HCT116 (cell line): ENCODE results near the gene TGFBI. TPM values are rescaled to one million over a fixed set of nuclear protein-coding genes. Genes with fewer than 3 reads are reported as not detected.

Source experiments
- ATAC-seq: fragments of 200-7000 bp; cut with Tn5 transposase; 2 replicates; pipeline ENCODE4 v1.9.1; 2020; ENCODE audit warnings: mild to moderate bottlenecking, moderate library complexity
- BruUV-seq: library from RNA; stranded (reverse); fragments of 400-500 nt; replicated peaks from 2 replicates; lab custom pipeline; 2021; lab: Mats Ljungman, UMichigan
- CTCF ChIA-PET: fragments of 300-600 bp; sonication (Branson Sonifier 250); formaldehyde crosslinking; loops from one replicate; lab custom pipeline; 2021; ENCODE audit warnings: antibody characterized with exemption; lab: Charles Lee
- POLR2A ChIA-PET: fragments of 300-600, 350-600 bp; sonication (Branson Sonifier 250); formaldehyde crosslinking; loops from one replicate; lab custom pipeline; 2021; ENCODE audit warnings: antibody characterized with exemption; lab: Charles Lee
- RAD21 ChIA-PET, 2 experiments: fragments of 300-600 bp; sonication (Branson Sonifier 250); formaldehyde crosslinking; loops; one replicate each; lab custom pipeline; 2023; ENCODE audit warnings: low total read pairs in 2 of 2; ENCODE audit not compliant: uncharacterized antibody in 2 of 2, unreplicated experiment in 2 of 2, low non-redundant PET in 1 of 2; lab: Charles Lee
- DNase-seq: peaks from one replicate; pipeline ENCODE4 v3.0.0-alpha.2; 2010; ENCODE audit warnings: low read depth, low spot score
- H2AFZ ChIP-seq: fragments of 200-600 bp; shearing (Covaris generic), sonication (generic); 2 replicates; pipeline ENCODE4 v1.6.1; 2017; ENCODE audit warnings: low read depth, mixed run types, mixed read lengths, antibody characterized with exemption, low read length; ENCODE audit not compliant: poor library complexity, severe bottlenecking
- H3K27ac ChIP-seq: 2 replicates; pipeline ENCODE4 v1.5.1; 2012; ENCODE audit warnings: low read depth, low read length
- H3K27me3 ChIP-seq: fragments of 200-600 bp; sonication (generic); 2 replicates; pipeline ENCODE4 v1.6.1; 2016; ENCODE audit warnings: mixed run types, low read length, mixed read lengths; ENCODE audit not compliant: insufficient read depth
- H3K36me3 ChIP-seq, 2 experiments: fragments of 200-500 bp in 1 of 2; fragments of 200-600 bp in 1 of 2; sonication (Bioruptor generic) in 1 of 2; sonication (generic) in 1 of 2; 2 replicates each; pipeline versions ENCODE4 v1.5.1 to v1.6.1; 2014 to 2016; ENCODE audit warnings: low read length in 2 of 2, inconsistent platforms in 1 of 2, mixed read lengths in 1 of 2, mixed run types in 1 of 2; ENCODE audit not compliant: insufficient read depth in 2 of 2, control insufficient read depth in 1 of 2
- H3K4me1 ChIP-seq, 2 experiments: fragments of 200-600 bp in 1 of 2; sonication (generic) in 1 of 2; 2 replicates each; pipeline versions ENCODE4 v1.5.1 to v1.6.1; 2012 to 2017; ENCODE audit warnings: low read length in 2 of 2, inconsistent platforms in 1 of 2, mild to moderate bottlenecking in 1 of 2, mixed read lengths in 1 of 2, mixed run types in 1 of 2, moderate library complexity in 1 of 2; ENCODE audit not compliant: insufficient read depth in 2 of 2, control insufficient read depth in 1 of 2
- H3K4me2 ChIP-seq: fragments of 200-600 bp; sonication (generic); 2 replicates; pipeline ENCODE4 v1.6.1; 2017; ENCODE audit warnings: mixed run types, low read length, mixed read lengths
- H3K4me3 ChIP-seq, 2 experiments: fragments of 200-600 bp in 1 of 2; sonication (generic) in 1 of 2; replicated peaks in 1 of 2; 2 replicates each; pipeline ENCODE4 v1.5.1; 2011 to 2016; ENCODE audit warnings: low read length in 2 of 2, control low read depth in 1 of 2, low read depth in 1 of 2, mild to moderate bottlenecking in 1 of 2, mixed read lengths in 1 of 2, mixed run types in 1 of 2
- H3K79me2 ChIP-seq: fragments of 200-600 bp; sonication (generic); 2 replicates; pipeline ENCODE4 v1.6.1; 2017; ENCODE audit warnings: mild to moderate bottlenecking, mixed run types, low read length, moderate library complexity, mixed read lengths; ENCODE audit not compliant: insufficient read depth
- H3K9ac ChIP-seq: fragments of 200-600 bp; sonication (generic); 2 replicates; pipeline ENCODE4 v1.6.1; 2016; ENCODE audit warnings: low read length, mixed read lengths
- H3K9me2 ChIP-seq: fragments of 200-600 bp; sonication (generic), shearing (Covaris generic); 2 replicates; pipeline ENCODE4 v1.6.1; 2017; ENCODE audit warnings: mixed run types, mild to moderate bottlenecking, moderate library complexity; ENCODE audit not compliant: insufficient read depth
- H3K9me3 ChIP-seq, 2 experiments: fragments of 200-500 bp in 1 of 2; fragments of 200-600 bp in 1 of 2; sonication (Bioruptor generic) in 1 of 2; sonication (generic) in 1 of 2; 2 replicates each; pipeline ENCODE4 v1.6.1; 2014 to 2017; ENCODE audit warnings: low read length in 2 of 2, mixed read lengths in 2 of 2, inconsistent platforms in 1 of 2, low read depth in 1 of 2, mild to moderate bottlenecking in 1 of 2, mixed run types in 1 of 2, moderate library complexity in 1 of 2; ENCODE audit not compliant: control insufficient read depth in 1 of 2, insufficient read depth in 1 of 2
- H4K20me1 ChIP-seq: fragments of 200-600 bp; sonication (generic), shearing (Covaris generic); 2 replicates; pipeline ENCODE4 v1.6.1; 2017; ENCODE audit warnings: mixed run types, mild to moderate bottlenecking, moderate library complexity; ENCODE audit not compliant: insufficient read depth
- CBX3 ChIP-seq: IDR thresholded peaks from 2 replicates; pipeline ENCODE4 v1.6.1; 2012; ENCODE audit warnings: low read depth
- FOSL1 ChIP-seq: IDR thresholded peaks from 2 replicates; pipeline ENCODE4 v1.6.1; 2012; ENCODE audit warnings: low read depth
- JUND ChIP-seq: IDR thresholded peaks from 2 replicates; pipeline ENCODE4 v1.6.1; 2012
- RAD21 ChIP-seq: IDR thresholded peaks from 2 replicates; pipeline ENCODE4 v1.6.1; 2012; ENCODE audit warnings: low read depth, mild to moderate bottlenecking
- SIN3A ChIP-seq: IDR thresholded peaks from 2 replicates; pipeline ENCODE4 v1.6.1; 2012; ENCODE audit warnings: low read depth
- SP1 ChIP-seq: IDR thresholded peaks from 2 replicates; pipeline ENCODE4 v1.6.1; 2012; ENCODE audit warnings: low read depth
- SRF ChIP-seq: IDR thresholded peaks from 2 replicates; pipeline ENCODE4 v1.6.1; 2012; ENCODE audit warnings: low read depth
- ZFX ChIP-seq: fragments of 450-650 bp; IDR thresholded peaks from 2 replicates; pipeline ENCODE4 v1.6.1; 2017
- ZNF274 ChIP-seq: fragments of 200-500 bp; sonication (Bioruptor generic); IDR thresholded peaks from 2 replicates; pipeline ENCODE4 v1.6.1; 2014; ENCODE audit warnings: mild to moderate bottlenecking, low read depth, low read length, inconsistent platforms
- intact Hi-C: fragments of 100-400 bp; cut with micrococcal nuclease; formaldehyde crosslinking; loops from 2 replicates; pipeline ENCODE4 v1.10.0; 2022
- total RNA-seq: library from RNA; stranded (reverse); gene quantifications from one replicate; pipeline ENCODE4 v1.2.1, GENCODE V29; 2021; ENCODE audit not compliant: unreplicated experiment
- TF ChIP-seq, protein P1 (sequence below), 3 experiments: fragments of 200-600 bp in 1 of 3; sonication (generic) in 1 of 3; IDR thresholded peaks in 2 of 3; conservative IDR thresholded peaks in 1 of 3; 2 replicates each; pipeline ENCODE4 v1.5.1; 2012 to 2017; ENCODE audit warnings: low read depth in 2 of 3, low read length in 2 of 3, antibody characterized with exemption in 1 of 3, borderline replicate concordance in 1 of 3, control low read depth in 1 of 3, mild to moderate bottlenecking in 1 of 3, mixed read lengths in 1 of 3, mixed run types in 1 of 3, moderate library complexity in 1 of 3; ENCODE audit not compliant: insufficient read depth in 1 of 3
- TF ChIP-seq, protein P2 (sequence below): IDR thresholded peaks from 2 replicates; pipeline ENCODE4 v1.6.1; 2011; ENCODE audit warnings: mild to moderate bottlenecking, low read length, moderate library complexity; ENCODE audit not compliant: insufficient replicate concordance; ENCODE audit errors: extremely low read depth

TGFBI gene
- total RNA-seq, 1 experiment from 2014 or later = 0.64 TPM

DNA sequence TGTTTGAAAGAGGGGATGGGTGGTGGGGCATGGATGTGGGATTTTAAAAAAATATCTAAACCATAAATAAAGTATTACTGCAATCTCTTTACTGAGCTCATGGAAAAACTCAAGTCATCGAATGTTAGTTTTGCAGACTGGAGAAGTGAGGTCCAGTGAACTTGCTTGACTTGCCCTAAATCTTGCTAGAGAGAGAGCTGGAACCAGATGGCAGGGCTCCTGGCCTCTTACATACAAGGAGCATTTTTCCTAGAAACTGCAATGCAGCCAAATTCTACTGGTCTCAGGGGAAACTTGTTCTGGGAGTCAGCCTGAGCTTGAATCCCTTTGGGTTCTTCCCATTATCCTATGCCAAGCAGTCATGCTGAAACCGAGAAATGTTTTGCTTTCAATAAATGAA, 2.9 kb upstream of the TGFBI start:
- Histone ChIP-seq H3K79me2 (no peaks in the 10 kb centered on the region), H2AFZ (no peak overlapping the region), H3K9me3 (no peaks in the 10 kb centered on the region), H3K36me3 (no peaks in the 10 kb centered on the region), H3K27ac (no peak overlapping the region), H3K4me1 (peaks cover 0 to 3% of the 10 kb centered on the region in 2 experiments; a peak in 3 of 4 replicates), H3K9ac (no peak overlapping the region), H3K4me3 (no peak overlapping the region), H3K9me2 (no peaks in the 10 kb centered on the region), H3K27me3 (peaks cover 81% of the 10 kb centered on the region), H3K4me2 (no peak overlapping the region), H4K20me1 (no peaks in the 10 kb centered on the region)
- POLR2A ChIA-PET = no interaction called here
- intact Hi-C loops = no loop called here
- ATAC-seq (no peak), DNase-seq (no peak)
- TF ChIP-seq RAD21 = no peak
- TF ChIP-seq SP1 = no peak
- no peak for TF ChIP-seq CBX3
- no peak for TF ChIP-seq ZNF274
- no peak for TF ChIP-seq JUND
- TF ChIP-seq SRF = no peak
- TF ChIP-seq, protein P1, sequence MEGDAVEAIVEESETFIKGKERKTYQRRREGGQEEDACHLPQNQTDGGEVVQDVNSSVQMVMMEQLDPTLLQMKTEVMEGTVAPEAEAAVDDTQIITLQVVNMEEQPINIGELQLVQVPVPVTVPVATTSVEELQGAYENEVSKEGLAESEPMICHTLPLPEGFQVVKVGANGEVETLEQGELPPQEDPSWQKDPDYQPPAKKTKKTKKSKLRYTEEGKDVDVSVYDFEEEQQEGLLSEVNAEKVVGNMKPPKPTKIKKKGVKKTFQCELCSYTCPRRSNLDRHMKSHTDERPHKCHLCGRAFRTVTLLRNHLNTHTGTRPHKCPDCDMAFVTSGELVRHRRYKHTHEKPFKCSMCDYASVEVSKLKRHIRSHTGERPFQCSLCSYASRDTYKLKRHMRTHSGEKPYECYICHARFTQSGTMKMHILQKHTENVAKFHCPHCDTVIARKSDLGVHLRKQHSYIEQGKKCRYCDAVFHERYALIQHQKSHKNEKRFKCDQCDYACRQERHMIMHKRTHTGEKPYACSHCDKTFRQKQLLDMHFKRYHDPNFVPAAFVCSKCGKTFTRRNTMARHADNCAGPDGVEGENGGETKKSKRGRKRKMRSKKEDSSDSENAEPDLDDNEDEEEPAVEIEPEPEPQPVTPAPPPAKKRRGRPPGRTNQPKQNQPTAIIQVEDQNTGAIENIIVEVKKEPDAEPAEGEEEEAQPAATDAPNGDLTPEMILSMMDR (IDR thresholded peaks at IDR 0.05 in 2 of 3, conservative IDR thresholded peaks at IDR 0.05 in 1 of 3; ENCODE audit: borderline replicate concordance in 1 of 3, insufficient read depth in 1 of 3, low read depth in 2 of 3, low read length in 2 of 3) = no peak
- TF ChIP-seq, protein P2, sequence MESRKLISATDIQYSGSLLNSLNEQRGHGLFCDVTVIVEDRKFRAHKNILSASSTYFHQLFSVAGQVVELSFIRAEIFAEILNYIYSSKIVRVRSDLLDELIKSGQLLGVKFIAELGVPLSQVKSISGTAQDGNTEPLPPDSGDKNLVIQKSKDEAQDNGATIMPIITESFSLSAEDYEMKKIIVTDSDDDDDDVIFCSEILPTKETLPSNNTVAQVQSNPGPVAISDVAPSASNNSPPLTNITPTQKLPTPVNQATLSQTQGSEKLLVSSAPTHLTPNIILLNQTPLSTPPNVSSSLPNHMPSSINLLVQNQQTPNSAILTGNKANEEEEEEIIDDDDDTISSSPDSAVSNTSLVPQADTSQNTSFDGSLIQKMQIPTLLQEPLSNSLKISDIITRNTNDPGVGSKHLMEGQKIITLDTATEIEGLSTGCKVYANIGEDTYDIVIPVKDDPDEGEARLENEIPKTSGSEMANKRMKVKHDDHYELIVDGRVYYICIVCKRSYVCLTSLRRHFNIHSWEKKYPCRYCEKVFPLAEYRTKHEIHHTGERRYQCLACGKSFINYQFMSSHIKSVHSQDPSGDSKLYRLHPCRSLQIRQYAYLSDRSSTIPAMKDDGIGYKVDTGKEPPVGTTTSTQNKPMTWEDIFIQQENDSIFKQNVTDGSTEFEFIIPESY = no peak
- TF ChIP-seq FOSL1 = no peak
- TF ChIP-seq SIN3A = no peak
- TF ChIP-seq ZFX = no peak
- no TSS peak for BruUV-seq
- RAD21 ChIA-PET = no interaction called here
- CTCF ChIA-PET = no interaction called here
